ENCODE data around the gene COQ4.

COQ4 gene

GRCh38 chr9:128339761-128340690, 17.4 kb downstream of the COQ4 start, which contains the start of gene SLC27A4:
Gene SLC27A4 (plus strand): TSS chr9:128340527. CDS start chr9:128343133, 2,606 bp downstream.
- peak within 1 kb of the TSS; percentile 100 for H3K4me2 ChIP-seq (ENCODE audit: low read length)
- TF ChIP-seq CTCF (IDR thresholded peaks at IDR 0.05; ENCODE audit: low read depth, low read length): no peak
- no peak for TF ChIP-seq EZH2phosphoT487 (IDR thresholded peaks at IDR 0.05; ENCODE audit: low read depth)
- H3K79me2 ChIP-seq (ENCODE audit: low read length): peaks cover 7% of the 10 kb centered on the region
- H3K27ac ChIP-seq (ENCODE audit: low read length): peak within 1 kb of the TSS; percentile 48
- H3K4me1 ChIP-seq (ENCODE audit: low read length): peaks cover 5% of the 10 kb centered on the region
- no peaks in the 10 kb centered on the region for H3K27me3 ChIP-seq (ENCODE audit: low read depth, low read length)
- no peaks in the 10 kb centered on the region for H3K9me3 ChIP-seq (ENCODE audit: insufficient read depth, low read length)
- peak within 1 kb of the TSS; percentile 95 for H3K4me3 ChIP-seq (ENCODE audit: low read length)
- peak within 1 kb of the TSS; percentile 78 for H3K9ac ChIP-seq (ENCODE audit: low read length)
- peaks cover 11% of the 10 kb centered on the region for H3K36me3 ChIP-seq (replicated peaks; ENCODE audit: low read depth, low read length)
- peak within 1 kb of the TSS; percentile 97 for H2AFZ ChIP-seq (ENCODE audit: low read depth, low read length)
- H4K20me1 ChIP-seq (ENCODE audit: insufficient read depth, low read length): no peaks in the 10 kb centered on the region

- Histone ChIP-seq H3K27ac (ENCODE audit: low read length) (peak overlapping the region; percentile 18), H3K4me2 (ENCODE audit: low read length) (peak overlapping the region; percentile 100), H3K4me1 (ENCODE audit: low read length) (peaks cover 5% of the 10 kb centered on the region), H3K27me3 (ENCODE audit: low read depth, low read length) (no peaks in the 10 kb centered on the region), H3K4me3 (ENCODE audit: low read length) (peak overlapping the region; percentile 95), H4K20me1 (ENCODE audit: insufficient read depth, low read length) (no peaks in the 10 kb centered on the region), H3K9me3 (ENCODE audit: insufficient read depth, low read length) (no peaks in the 10 kb centered on the region), H2AFZ (ENCODE audit: low read depth, low read length) (peak overlapping the region; percentile 80), H3K9ac (ENCODE audit: low read length) (peak overlapping the region; percentile 78), H3K36me3 (replicated peaks; ENCODE audit: low read depth, low read length) (peaks cover 13% of the 10 kb centered on the region), H3K79me2 (ENCODE audit: low read length) (peaks cover 7% of the 10 kb centered on the region)
- TF ChIP-seq EZH2phosphoT487 (IDR thresholded peaks at IDR 0.05; ENCODE audit: low read depth): no peak
- TF ChIP-seq CTCF (IDR thresholded peaks at IDR 0.05; ENCODE audit: low read depth, low read length): no peak
Measured at GRCh38 chr9:128340691-128341434, 18.2 kb downstream of the COQ4 start.

- H2AFZ ChIP-seq (ENCODE audit: low read depth, low read length): peak overlapping the region; percentile 80
Measured at GRCh38 chr9:128341435-128341849, 18.8 kb downstream of the COQ4 start.

More at GRCh38 chr9:128341435-128341849, 18.8 kb downstream of the COQ4 start:
- H3K27ac ChIP-seq (ENCODE audit: low read length): peak overlapping the region; percentile 18
- peak overlapping the region; percentile 95 for H3K4me3 ChIP-seq (ENCODE audit: low read length)
- no peaks in the 10 kb centered on the region for H3K27me3 ChIP-seq (ENCODE audit: low read depth, low read length)
- TF ChIP-seq EZH2phosphoT487 (IDR thresholded peaks at IDR 0.05; ENCODE audit: low read depth) (no peak), CTCF (IDR thresholded peaks at IDR 0.05; ENCODE audit: low read depth, low read length) (peak; percentile 59)
- peaks cover 13% of the 10 kb centered on the region for H3K36me3 ChIP-seq (replicated peaks; ENCODE audit: low read depth, low read length)
- peaks cover 7% of the 10 kb centered on the region for H3K79me2 ChIP-seq (ENCODE audit: low read length)
- H3K9ac ChIP-seq (ENCODE audit: low read length): peak overlapping the region; percentile 78
- H4K20me1 ChIP-seq (ENCODE audit: insufficient read depth, low read length): no peaks in the 10 kb centered on the region
- H3K4me2 ChIP-seq (ENCODE audit: low read length): peak overlapping the region; percentile 100
- H3K9me3 ChIP-seq (ENCODE audit: insufficient read depth, low read length): no peaks in the 10 kb centered on the region
- H3K4me1 ChIP-seq (ENCODE audit: low read length): peaks cover 5% of the 10 kb centered on the region

All from OCI-LY3 (cell line).